HG03045 (cell line): ENCODE data around the gene KLHL11.
"Not testable (repeated sequence)": the region's sequence is repeated elsewhere in the genome, so short reads cannot be mapped to it uniquely, and the experiment has no call there.

Experiments
- ATAC-seq: cut with Tn5 transposase; IDR thresholded peaks from one replicate; pipeline ENCODE4 v1.9.1; 2021; ENCODE audit warnings: mild to moderate bottlenecking, moderate library complexity; ENCODE audit not compliant: unreplicated experiment

Gene KLHL11

DNA sequence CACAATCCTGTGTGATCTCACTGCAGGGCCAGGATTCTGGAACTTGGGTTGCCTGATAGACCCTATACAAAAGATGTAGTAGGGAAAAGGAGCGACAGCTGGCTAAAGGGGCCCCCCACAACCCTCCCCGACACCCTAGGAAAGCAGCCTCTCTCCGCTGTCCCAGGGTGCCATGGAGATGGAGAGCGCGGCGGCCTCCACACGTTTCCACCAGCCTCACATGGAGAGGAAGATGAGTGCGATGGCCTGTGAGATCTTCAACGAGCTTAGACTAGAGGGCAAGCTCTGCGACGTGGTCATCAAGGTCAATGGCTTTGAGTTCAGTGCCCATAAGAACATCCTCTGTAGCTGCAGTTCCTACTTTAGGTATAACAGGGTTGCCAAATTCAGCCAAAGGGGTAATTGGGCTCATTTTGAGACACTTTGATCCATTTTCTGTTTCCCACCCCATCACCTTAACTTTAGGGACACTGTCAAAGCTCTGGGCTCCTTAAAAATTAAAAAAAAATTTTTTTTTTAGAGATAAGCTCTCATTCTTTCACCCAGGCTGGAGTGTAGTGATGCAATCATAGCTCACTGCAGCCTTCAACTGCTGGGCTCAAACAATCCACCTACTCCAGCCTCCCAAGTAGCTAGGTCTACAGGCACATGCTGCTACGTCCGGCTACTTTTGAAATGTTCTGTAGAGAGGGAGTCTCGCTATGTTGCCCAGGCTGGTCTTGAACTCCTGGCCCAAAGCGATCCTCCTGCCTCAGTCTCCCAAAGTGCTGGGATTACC, 27.3 kb downstream of the KLHL11 start, which contains the start of gene KLHL10:
TSS of gene KLHL10 (plus strand) at position 65 of the 778 bp plus-strand sequence. CDS start at position 173, 108 bp downstream.
- ATAC-seq = no peak

DNA sequence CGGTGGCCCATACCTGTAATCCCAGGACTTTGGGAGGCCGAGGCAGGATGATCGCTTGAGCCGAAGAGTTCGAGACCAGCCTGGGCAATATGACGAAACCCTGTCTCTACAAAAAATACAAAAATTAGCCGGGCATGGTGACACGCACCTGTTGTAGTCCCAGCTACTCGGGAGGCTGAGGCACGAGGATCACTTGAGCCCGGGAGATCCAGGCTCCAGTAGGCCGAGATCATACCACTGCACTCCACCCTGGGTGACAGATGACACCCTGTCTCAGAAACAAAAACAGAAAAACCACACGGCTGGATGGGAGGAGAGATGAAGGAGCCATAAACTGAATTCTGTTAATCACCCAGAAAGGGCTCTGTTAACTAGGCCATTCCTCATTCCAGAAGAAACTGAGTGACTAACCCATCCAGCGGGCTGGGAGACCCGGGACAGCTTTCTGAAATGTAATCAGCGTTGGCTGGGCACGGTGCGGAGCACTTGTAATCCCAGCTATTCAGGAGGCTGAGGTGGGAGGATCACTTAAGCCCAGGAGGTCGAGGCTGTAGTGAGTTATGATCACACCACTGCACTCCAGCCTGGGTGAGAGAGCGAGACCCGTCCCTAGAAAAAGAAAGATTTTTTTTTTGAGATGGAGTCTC, 28.6 kb downstream of the KLHL11 start:
- no peak for ATAC-seq

- no peak for ATAC-seq
Measured at GRCh38 chr17:41835800-41836549, 29.2 kb downstream of the KLHL11 start, which contains the start of gene NT5C3B. Gene NT5C3B, minus strand, starts transcription at chr17:41836232. Its CDS starts 39 bp downstream, at chr17:41836193.

GRCh38 chr17:41835214-41835799, 29.9 kb downstream of the KLHL11 start:
- no peak for ATAC-seq

DNA sequence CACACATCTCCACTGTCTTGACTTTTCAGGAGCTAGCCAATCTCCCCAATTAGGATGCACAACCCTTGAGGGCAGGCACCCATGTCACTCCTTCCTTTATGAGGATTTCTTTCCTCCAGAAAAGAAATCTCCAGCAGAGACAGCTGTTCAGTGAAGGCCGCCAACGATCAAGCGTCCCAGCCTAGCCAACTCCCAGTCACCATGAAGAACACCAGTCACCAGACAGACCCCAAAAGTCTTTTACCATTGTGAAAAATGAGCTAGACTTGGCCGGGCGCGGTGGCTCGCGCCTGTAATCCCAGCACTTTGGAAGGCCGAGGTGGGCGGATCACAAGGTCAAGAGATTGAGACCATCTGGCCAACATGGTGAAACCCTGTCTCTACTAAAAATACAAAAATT, 35.3 kb downstream of the KLHL11 start:
- not testable (repeated sequence) for ATAC-seq

DNA sequence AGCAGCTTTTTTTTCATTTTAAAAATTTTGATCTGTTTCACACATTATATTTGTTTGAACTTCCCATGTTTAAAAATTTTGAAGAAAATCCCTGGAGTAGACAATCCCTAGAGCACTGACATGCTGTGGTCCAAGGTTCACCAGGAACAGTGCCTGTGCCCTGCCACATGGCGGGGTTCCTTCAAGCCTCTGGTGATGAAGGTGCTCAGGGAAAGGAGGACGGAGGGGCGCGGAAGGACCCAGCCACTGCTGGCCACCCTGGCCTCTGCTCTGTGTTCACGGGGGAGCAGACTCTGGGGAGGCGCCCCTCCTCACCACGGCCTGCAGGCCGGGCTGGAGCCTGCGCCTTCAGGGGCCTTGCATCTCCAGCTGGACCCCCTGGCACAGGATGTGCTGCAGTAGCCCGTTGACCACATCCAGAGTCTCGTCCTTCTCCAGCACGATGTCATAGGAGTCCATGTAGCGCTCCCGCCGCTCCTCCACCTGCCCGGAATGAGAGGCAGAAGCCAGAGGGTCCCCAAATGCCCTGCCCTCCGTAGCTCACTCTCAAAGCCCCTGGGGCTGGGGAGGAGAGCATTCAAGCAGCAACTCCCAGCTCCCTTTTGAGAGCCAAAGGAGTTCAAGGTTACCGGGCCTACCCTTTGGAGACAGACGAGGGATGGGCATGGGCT, 39.9 kb downstream of the KLHL11 start:
- no peak for ATAC-seq

GRCh38 chr17:41824086-41824485, 41.1 kb downstream of the KLHL11 start:
- no peak for ATAC-seq

- ATAC-seq = no peak
Measured at GRCh38 chr17:41823580-41823979, 41.6 kb downstream of the KLHL11 start.

- no peak for ATAC-seq
Measured at GRCh38 chr17:41823141-41823524, 42.1 kb downstream of the KLHL11 start.

DNA sequence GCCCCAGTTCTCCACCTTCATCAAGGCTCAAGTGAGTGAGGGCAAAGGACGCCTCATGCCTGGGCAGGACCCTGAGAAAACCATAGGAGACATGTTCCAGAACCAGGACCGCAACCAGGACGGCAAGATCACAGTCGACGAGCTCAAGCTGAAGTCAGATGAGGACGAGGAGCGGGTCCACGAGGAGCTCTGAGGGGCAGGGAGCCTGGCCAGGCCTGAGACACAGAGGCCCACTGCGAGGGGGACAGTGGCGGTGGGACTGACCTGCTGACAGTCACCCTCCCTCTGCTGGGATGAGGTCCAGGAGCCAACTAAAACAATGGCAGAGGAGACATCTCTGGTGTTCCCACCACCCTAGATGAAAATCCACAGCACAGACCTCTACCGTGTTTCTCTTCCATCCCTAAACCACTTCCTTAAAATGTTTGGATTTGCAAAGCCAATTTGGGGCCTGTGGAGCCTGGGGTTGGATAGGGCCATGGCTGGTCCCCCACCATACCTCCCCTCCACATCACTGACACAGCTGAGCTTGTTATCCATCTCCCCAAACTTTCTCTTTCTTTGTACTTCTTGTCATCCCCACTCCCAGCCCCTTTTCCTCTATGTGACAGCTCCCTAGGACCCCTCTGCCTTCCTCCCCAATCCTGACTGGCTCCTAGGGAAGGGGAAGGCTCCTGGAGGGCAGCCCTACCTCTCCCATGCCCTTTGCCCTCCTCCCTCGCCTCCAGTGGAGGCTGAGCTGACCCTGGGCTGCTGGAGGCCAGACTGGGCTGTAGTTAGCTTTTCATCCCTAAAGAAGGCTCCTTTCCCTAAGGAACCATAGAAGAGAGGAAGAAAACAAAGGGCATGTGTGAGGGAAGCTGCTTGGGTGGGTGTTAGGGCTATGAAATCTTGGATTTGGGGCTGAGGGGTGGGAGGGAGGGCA, 42.7 kb downstream of the KLHL11 start:
- no peak for ATAC-seq

GRCh38 chr17:41821776-41822175, 43.4 kb downstream of the KLHL11 start:
- ATAC-seq = no peak

- no peak for ATAC-seq
Measured at GRCh38 chr17:41818024-41818423, 47.2 kb downstream of the KLHL11 start.

DNA sequence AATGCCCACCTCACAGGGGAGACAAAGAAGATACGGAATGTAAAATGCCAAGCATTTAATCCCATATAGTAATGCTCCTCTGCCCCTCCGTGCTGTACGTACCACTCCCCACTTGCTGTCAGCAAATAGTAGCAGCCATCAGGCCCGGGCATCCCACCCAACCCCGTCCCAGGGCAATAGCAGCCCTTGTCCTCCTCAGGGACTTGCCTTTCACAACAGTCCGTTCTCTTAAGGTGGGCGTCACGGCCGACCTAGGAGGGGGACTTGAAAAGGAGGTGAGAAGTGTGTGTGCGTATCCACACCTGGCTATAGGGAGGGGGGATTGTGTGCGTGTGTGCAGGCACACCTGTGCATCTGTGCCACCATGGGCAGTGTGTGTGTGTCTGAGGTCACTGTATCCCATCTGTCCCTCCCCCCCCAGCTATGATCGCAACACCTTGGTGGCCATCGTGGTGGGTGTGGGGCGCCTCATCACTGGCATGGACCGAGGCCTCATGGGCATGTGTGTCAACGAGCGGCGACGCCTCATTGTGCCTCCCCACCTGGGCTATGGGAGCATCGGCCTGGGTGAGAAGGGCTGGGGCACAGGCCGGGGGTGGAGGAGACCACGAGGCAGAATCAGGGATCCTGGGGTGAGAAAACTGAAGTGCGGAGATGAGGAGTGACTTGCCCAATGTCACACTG, 48.4 kb downstream of the KLHL11 start:
- no peak for ATAC-seq

DNA sequence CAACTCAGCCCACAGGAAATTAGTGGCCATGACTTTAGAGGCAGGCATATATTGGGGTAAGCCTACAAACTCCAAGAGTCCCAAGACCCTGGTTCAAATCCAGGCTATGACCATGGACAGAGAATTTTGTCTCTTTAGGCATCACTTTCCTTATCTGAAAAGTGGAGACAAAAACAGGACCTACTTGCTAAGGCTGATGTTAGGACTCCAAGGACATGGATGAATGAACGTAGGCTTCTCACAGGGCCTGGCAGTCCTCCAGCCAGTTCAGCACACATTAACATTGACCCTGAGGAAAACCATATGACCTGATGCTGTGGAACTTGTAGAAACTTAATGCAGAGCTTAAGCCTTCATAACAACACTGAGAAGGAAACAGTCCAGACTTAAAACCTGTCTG, 51.0 kb downstream of the KLHL11 start:
- no peak for ATAC-seq

DNA sequence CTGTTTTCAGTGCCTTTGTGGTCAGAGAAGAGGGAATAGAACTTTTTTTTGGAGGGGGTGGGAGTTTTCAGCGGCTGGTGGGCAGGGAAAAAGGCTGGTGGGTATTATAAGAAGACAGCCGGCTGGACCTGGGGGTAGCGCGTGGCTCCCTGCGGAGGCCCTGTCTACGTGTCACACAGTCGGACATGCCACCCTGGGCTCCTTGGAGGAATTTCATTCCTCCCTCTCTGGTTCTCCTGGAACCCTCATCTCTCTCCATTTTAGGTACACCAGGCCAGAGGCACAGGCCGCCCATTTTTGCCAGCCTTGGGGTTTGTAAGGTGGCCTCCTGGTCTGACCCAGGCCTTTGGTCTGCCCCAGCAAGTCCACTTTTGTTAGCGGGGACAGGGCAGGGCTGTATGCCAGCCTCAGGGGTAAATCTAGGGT, 51.5 kb downstream of the KLHL11 start:
- ATAC-seq = no peak

GRCh38 chr17:41813152-41813680, 52.0 kb downstream of the KLHL11 start:
- ATAC-seq = no peak

DNA sequence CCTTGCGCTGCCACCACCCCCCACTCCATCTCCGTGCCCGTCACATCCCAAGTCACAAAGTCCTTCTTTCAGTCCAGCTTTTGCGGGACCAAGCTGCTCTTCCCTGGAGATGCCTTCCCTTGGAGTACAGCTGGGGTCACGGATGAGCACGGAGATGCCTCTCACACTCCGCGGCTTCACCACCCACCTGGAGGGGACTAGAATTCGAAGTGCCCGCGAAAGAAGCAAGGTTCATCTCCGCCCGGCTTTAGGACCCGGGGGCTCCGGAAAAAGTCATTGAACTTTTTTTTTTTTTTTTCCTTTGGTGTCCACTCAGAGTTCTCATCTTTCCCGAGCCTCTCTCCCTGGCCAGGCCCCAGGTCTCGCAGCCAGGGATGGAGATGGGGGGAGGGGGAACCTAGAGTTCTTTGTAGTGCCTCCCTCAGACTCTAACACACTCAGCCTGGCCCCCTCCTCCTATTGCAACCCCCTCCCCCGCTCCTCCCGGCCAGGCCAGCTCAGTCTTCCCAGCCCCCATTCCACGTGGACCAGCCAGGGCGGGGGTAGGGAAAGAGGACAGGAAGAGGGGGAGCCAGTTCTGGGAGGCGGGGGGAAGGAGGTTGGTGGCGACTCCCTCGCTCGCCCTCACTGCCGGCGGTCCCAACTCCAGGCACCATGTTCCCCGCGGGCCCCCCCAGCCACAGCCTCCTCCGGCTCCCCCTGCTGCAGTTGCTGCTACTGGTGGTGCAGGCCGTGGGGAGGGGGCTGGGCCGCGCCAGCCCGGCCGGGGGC, 52.7 kb downstream of the KLHL11 start, which contains the start of gene FKBP10:
TSS of gene FKBP10 (plus strand) at position 624 of the 771 bp plus-strand sequence. CDS start at position 655, 31 bp downstream.
- ATAC-seq = no peak
